Measurements from ENCODE around the gene JRKL.
"Not testable (repeated sequence)": the region's sequence is repeated elsewhere in the genome, so short reads cannot be mapped to it uniquely, and the experiment has no call there.

Gene JRKL

GRCh38 chr11:96394773-96395172 lies 5.0 kb downstream of the JRKL start:
- no peak for DNase-seq

- no peak for DNase-seq
These were observed 6.8 kb downstream of the JRKL start for GRCh38 chr11:96396637-96397036.

GRCh38 chr11:96397863-96398262 lies 8.1 kb downstream of the JRKL start:
- no peak for DNase-seq

GRCh38 chr11:96400697-96401096 lies 10.9 kb downstream of the JRKL start:
- DNase-seq: no peak

- not testable (repeated sequence) for DNase-seq
These were observed 21.6 kb downstream of the JRKL start for GRCh38 chr11:96411412-96411811.

GRCh38 chr11:96412761-96413381 lies 23.1 kb downstream of the JRKL start:
- DNase-seq: no peak

DNA sequence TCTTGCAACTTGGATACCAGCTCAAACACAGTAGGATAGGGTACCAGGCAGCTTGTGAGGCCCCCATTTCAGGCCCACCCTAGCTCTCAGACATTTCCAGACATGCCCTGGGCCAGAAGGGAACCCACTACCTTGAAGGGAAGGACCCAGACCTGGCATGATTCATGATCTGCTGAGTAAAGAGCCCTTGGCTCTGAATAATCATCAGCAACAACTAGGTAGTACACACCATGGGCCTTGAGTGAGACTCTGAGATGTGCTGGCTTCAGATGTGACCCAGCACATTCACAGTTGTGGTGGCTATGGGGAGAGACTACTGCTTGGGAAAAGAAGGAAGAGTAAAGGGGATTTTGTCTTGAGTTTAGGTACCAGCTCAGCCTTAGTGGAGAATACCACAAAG lies 23.6 kb downstream of the JRKL start:
- DNase-seq: no peak

DNA sequence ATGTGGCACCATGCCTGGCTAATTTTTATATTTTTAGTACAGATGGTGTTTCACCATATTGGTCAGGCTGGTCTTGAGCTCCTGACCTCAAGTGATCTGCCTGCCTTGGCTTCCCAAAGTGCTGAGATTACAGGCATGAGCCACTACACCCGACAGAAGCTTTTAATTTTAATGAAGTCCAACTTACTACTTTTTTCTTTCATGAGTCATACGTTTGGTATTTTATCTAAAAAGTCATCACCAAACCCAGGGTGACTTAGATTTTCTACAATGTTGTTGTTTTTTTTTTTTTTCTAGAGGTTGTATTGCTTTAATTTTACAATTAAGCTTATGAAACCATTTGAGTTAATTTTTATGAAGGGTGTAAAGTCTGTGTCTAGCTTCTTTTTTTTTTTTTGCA lies 34.9 kb downstream of the JRKL start:
- no peak for DNase-seq

GRCh38 chr11:96430668-96431067 lies 40.9 kb downstream of the JRKL start:
- DNase-seq: no peak

- DNase-seq: not testable (repeated sequence)
These were observed 42.8 kb downstream of the JRKL start for GRCh38 chr11:96432654-96433053.

All from activated gamma-delta T cell (primary cell).